HG02571 (cell line): ENCODE data around the gene PLCB4.
"Not testable (repeated sequence)": the region's sequence is repeated elsewhere in the genome, so short reads cannot be mapped to it uniquely, and the experiment has no call there.

Experiments used
- ATAC-seq: cut with Tn5 transposase; IDR thresholded peaks from one replicate; pipeline ENCODE4 v1.9.1; 2021; ENCODE audit warnings: mild to moderate bottlenecking, moderate library complexity; ENCODE audit not compliant: unreplicated experiment

The PLCB4 gene

DNA sequence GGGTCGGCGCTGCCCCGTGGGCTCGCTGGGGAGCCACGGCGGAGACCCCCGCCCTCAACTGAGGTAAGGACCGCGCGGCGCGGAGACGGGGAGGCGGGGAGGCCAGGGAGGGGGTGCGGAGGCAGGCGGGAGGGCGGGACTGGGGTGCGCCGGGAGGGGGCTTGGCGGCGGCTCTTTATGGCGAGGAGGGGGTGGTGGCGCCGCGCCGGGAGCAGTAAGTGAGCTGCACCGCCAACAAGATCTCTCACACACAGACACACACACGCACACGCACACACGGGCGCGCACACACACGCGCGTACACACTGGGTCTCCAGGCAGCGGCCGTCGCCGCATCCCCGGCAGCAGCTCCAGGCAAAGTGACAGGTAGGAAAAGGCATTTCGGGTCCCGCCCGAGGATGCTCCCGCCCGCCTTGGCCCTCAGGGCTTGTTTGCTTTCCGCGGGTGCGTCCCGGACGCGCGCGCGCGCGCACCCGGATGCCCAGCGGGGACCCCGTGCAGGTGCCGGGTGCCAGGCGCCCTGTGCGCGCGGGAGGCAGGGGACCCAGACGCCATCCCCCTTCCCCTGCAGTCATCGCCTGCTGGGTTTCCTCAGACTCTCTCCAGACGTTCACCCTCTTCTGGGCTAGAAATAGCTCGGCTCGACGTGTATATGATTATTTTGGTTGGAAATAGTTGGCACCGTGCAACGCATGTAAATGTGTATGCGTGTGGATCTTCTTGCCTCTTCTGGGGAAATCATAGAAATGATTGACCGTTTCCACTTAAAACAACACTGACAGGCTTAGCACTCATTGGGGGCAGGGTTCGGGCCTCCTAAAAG, at the start of gene PLCB4:
PLCB4 (plus strand) TSS at position 247 of the 823 bp plus-strand sequence. CDS start 238,728 bp downstream, outside the sequence.
- no peak for ATAC-seq

DNA sequence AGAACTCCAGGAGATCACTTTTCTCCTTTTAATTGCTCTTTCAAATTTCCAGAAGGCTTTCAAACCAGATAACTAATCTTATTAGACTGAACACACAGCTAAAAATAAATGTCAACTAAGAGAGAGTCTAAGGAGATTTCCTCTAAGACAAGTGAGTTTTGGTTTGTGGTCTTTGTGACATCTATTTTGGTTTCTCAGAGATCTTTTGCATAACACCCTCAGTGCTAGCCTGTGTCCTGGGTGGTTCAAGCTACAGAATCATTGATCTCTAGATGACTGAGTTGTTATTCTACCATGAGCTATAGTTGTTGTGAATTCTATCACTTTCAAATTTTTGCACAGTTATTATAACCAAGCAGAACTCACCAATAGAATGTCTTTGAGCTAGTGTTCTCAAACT, 49.1 kb upstream of the PLCB4 start:
- ATAC-seq, result no peak

DNA sequence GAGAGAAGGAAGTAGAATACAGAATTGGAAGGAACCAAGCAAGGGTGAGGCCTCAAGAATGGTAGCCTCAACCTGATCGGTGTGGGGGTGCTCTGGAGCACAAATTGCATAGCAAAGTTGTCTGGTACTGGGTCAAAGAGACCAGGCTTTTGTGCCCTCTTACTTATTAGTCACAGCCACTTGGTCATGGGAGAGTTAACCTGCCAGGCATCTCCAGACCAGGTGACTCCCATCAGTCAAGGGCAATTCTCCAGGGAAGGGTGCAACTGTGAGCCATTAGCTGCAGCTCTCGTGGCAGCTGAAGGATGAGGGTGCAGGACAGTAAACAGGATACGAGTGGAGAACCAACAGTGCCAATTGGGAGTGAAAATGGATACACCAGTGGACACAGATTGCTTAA, 47.7 kb upstream of the PLCB4 start:
- ATAC-seq, result no peak

DNA sequence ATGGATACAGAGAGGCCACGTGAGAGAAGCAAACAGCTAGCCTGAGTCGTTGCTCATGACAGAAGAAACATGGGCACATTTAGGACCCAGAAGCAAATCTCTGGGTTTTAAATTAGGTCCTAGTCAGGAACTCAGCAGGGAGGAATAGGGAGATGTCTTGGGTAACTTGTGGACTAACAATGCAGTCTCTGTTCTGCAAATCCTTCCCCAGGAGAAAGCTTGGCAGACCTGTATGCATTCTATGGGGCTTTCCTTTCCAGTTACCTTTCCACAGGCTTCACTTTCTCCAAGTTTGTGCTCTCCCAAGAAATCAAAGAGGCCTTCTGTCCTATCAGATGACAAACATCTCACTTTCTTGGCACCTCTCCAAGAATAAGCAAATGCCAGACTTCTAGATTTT, 47.2 kb upstream of the PLCB4 start:
- no peak for ATAC-seq

DNA sequence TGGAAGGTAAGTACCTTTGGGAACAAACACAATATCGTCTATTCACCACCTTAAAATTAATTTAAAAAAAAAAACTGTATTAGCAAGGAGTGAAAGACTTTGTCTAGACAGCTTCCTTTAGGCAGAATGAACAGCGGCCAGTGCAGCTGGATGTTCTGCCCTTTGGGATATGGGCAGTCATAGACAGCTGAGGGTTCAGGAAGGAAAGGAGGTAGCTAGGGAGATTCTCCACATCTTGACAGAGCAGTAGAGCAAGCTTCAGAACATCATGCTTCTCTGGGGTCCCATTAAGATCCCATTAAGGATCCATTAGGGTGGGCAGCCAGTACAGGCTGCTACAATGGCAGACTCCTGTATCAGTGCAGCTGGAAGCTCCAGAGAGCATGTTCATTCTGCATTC, 46.5 kb upstream of the PLCB4 start:
- ATAC-seq, result no peak

- ATAC-seq, result no peak
Measured at GRCh38 chr20:9024606-9025005, 44.3 kb upstream of the PLCB4 start.

- no peak for ATAC-seq
Measured at GRCh38 chr20:9025011-9025410, 43.9 kb upstream of the PLCB4 start.

- ATAC-seq, result no peak
Measured at GRCh38 chr20:9025643-9026042, 43.2 kb upstream of the PLCB4 start.

GRCh38 chr20:9027626-9028025, 41.3 kb upstream of the PLCB4 start:
- ATAC-seq, result no peak

GRCh38 chr20:9028419-9028818, 40.5 kb upstream of the PLCB4 start:
- no peak for ATAC-seq

DNA sequence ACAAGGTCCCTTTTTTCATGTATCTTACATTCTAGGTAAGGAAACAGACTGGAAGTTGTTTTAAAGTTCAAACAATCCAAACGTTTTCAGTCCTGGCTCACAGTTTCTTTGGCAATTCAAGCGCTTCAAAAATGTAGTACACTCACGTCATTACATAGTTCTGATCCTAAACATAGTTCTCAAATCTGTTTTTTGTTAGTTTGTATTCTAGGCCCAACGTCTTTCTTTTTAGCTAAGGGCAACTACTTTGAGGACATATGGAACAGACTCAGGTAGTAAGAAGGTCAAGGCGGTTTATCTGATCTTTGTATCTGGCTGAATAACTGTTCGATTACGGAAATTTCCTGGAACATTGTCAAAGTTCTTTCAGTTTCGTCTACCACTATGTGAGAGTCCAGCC, 36.9 kb upstream of the PLCB4 start:
- ATAC-seq, result no peak

GRCh38 chr20:9032758-9033157, 36.1 kb upstream of the PLCB4 start:
- ATAC-seq, result no peak

DNA sequence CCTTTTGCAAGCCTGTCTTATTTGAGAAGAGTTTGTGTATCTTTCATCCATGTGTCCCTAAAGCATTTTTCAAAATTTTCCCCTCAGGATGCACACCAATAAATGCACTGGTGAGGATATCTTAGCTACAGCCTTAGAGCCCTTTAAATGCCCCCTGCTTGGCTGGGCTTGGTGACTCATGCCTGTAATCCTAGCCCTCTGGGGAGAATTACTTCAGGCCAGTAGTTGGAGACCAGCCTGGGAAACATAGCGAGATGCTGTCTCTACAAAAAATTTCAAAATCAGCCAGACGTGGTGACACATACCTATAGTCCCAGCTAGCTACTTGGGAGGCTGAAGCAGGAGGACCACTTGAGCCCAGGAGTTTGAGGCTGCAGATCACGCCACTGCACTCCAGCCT, 33.8 kb upstream of the PLCB4 start:
- ATAC-seq, result no peak

- ATAC-seq, result no peak
Measured at GRCh38 chr20:9036593-9036992, 32.3 kb upstream of the PLCB4 start.

- ATAC-seq, result no peak
Measured at GRCh38 chr20:9038791-9039535, 29.9 kb upstream of the PLCB4 start.

DNA sequence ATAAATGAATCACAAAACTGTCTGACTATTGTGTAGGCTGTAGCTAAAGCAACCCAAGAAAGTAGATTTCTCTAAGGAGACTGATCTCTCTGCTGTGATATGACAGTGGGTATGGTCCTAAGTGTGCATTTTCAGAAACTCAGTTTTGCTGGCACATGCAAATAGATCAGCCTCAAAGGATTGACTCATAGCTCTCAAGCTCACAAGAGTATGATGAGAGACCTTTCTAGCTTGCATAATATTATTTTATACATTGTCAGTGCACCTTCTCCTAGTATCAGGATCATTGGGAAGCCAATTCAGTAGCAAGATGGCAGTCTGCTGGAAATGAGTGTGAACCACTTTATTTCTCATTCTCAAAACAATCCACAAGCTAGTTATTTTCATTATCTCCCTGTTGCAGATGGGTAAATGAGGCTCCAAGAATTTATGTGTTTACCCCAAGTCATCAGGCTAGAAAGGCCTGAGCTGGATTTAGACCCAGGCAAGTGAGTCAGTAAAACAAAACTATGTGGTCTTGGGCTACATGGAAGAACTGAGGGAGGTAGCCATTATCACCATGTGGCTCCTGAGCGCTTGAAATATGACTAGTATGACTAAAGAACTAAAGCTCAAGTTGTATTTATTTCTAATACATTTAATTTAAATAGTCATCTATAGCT, 27.9 kb upstream of the PLCB4 start:
- no peak for ATAC-seq

DNA sequence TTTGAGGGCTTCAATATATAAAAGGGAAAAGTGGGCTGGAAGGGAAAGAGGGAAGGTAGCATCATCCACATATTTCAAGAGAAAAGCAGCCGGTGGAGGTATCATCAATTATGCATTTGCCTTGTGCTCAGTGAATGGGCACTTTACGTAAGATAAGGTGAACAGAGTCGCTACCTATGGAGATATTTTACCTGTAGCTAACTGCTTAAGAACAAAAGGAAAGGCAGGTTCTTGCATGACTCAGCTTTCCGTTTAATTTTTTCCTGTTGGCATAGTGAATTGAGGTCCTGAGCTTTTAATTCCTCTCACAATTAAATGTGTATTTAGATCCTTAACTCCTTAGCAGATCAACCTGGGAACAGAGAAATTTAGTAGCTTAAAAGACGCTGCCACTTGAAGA, 25.5 kb upstream of the PLCB4 start:
- ATAC-seq, result no peak

DNA sequence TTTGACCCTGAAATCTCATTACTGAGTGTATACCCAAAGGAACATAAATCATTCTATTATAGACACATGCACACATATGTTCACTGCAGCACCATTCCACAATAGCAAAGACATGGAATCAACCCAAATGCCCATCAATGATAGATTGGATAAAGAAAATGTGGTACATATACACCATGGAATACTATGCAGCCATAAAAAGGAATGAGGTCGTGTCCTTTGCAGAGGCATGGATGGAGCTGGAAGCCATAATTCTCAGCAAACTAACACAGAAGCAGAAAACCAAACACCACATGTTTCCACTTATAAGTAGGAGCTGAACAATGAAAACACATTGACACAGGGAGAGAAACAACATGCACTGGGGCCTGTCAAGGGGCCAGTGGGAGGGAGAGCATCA, 21.0 kb upstream of the PLCB4 start:
- ATAC-seq, result not testable (repeated sequence)

DNA sequence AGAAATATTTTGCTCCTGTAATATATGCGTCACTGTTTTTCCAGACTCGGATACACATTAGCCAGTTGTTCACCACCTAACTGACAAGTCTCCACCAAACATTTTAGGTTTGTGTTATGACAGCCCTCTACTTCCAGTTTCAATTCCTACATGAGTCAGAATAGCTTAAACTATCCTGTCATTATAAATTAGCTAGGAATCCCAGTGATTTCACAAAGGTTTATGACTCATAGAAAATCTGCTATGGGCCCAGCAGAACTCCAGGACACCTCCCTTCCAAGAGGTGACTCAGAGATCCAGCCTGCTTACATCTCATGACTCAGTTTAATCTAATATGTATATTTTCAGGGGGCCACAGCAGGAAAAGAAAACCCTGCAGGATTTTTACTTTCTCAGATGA, 17.4 kb upstream of the PLCB4 start:
- no peak for ATAC-seq

DNA sequence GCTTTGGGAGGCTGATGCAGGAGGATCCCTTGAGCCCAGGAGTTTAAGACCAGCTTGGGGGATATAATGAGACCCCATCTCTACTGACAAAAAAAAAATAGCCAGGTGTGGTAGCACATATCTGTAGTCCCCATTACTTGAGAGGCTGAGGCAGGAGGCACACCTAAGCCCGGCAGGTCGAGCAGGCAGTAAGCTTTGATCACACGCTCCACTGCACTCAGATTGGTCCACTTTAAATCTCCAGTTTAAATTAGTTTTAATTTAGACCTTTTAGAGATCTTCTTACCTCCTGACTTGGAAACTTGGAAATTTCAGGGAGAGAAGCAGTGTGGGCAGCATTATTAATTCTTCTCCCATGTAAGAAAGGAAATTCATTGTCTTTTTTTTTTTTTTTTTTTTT, 16.8 kb upstream of the PLCB4 start:
- no peak for ATAC-seq

GRCh38 chr20:9053108-9053507, 15.8 kb upstream of the PLCB4 start:
- ATAC-seq, result no peak

DNA sequence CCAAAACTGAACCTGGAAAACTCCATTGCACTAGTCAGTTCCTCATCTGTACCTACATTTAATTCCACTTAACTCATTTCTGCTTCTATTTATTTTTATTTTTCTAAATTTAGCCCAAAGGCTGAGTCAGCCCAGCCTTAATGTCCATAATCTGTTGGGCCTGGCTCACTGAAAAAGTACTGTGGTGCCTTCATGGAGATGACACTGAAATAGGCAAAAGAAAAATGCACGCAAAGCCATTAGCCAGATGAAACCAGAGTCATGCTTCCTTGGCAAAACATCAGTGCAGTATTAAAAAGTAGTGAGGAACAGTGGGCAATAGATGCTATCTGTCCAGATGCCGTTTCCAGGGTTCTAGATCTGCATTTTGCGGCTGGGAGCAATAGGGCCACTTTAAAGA, 14.7 kb upstream of the PLCB4 start:
- ATAC-seq, result no peak
